GM12878 (cell line): ENCODE results near the gene LRP5. TPM values are rescaled to one million over a fixed set of nuclear protein-coding genes. Genes with fewer than 3 reads are reported as not detected.

Source experiments
- ATF2 ChIP-seq: IDR thresholded peaks from 2 replicates; pipeline ENCODE4 v1.6.1; 2012; ENCODE audit warnings: low read length, inconsistent platforms
- ATF3 ChIP-seq: IDR thresholded peaks from 2 replicates; pipeline ENCODE4 v1.6.1; 2011; ENCODE audit warnings: low read depth, mild to moderate bottlenecking, low read length, moderate library complexity, borderline replicate concordance; ENCODE audit errors: extremely low read depth
- CBX5 ChIP-seq: sonication (generic); IDR thresholded peaks from 2 replicates; pipeline ENCODE4 v1.6.1; 2016; ENCODE audit warnings: low read depth, moderate library complexity, mild to moderate bottlenecking, inconsistent platforms
- CHD1 ChIP-seq: IDR thresholded peaks from 2 replicates; pipeline ENCODE4 v1.6.1; 2012; ENCODE audit warnings: low read depth, low read length, improper control_type of control experiment
- EP300 ChIP-seq, 2 experiments: fragments of 150-350 bp in 1 of 2; IDR thresholded peaks; 2 replicates each; pipeline ENCODE4 v1.6.1; 2011 to 2012; ENCODE audit warnings: low read depth in 2 of 2, low read length in 2 of 2, borderline replicate concordance in 1 of 2, improper control_type of control experiment in 1 of 2, inconsistent platforms in 1 of 2; ENCODE audit not compliant: control insufficient read depth in 1 of 2
- GATAD2B ChIP-seq: fragments of 450-650 bp; conservative IDR thresholded peaks from 2 replicates; pipeline ENCODE4 v1.6.1; 2017; ENCODE audit warnings: low read depth, mild to moderate bottlenecking, moderate library complexity
- MEF2B ChIP-seq: fragments of 450-650 bp; IDR thresholded peaks from 2 replicates; pipeline ENCODE4 v1.6.1; 2018; ENCODE audit warnings: mild to moderate bottlenecking, moderate library complexity; ENCODE audit not compliant: partially characterized antibody, poor library complexity, severe bottlenecking
- MLLT1 ChIP-seq: fragments of 450-650 bp; IDR thresholded peaks from 2 replicates; pipeline ENCODE4 v1.6.1; 2016; ENCODE audit warnings: mild to moderate bottlenecking
- MYC ChIP-seq: IDR thresholded peaks from 2 replicates; pipeline ENCODE4 v1.6.1; 2011; ENCODE audit warnings: mild to moderate bottlenecking, low read length, moderate library complexity, inconsistent platforms; ENCODE audit not compliant: insufficient read depth, insufficient replicate concordance, insufficient read length, severe bottlenecking
- PAX5 ChIP-seq: IDR thresholded peaks from 2 replicates; pipeline ENCODE4 v1.6.1; 2011; ENCODE audit warnings: low read depth, low read length, borderline replicate concordance
- PAX8 ChIP-seq: fragments of 450-650 bp; IDR thresholded peaks from 2 replicates; pipeline ENCODE4 v1.6.1; 2017; ENCODE audit warnings: mild to moderate bottlenecking, moderate library complexity
- RAD21 ChIP-seq: IDR thresholded peaks from 2 replicates; pipeline ENCODE4 v1.6.1; 2011; ENCODE audit warnings: mild to moderate bottlenecking, low read depth, low read length, moderate library complexity; ENCODE audit not compliant: insufficient read depth
- RB1 ChIP-seq: fragments of 450-650 bp; formaldehyde crosslinking; IDR thresholded peaks from 2 replicates; pipeline ENCODE4 v1.6.1; 2017; ENCODE audit warnings: mild to moderate bottlenecking, borderline replicate concordance
- RFX5 ChIP-seq: IDR thresholded peaks from 2 replicates; pipeline ENCODE4 v1.6.1; 2011; ENCODE audit warnings: low read depth, low read length, improper control_type of control experiment
- USF1 ChIP-seq: IDR thresholded peaks from 2 replicates; pipeline ENCODE4 v1.6.1; 2011; ENCODE audit warnings: borderline replicate concordance, low read depth, mild to moderate bottlenecking, moderate library complexity, mixed read lengths, low read length; ENCODE audit not compliant: insufficient read depth; ENCODE audit errors: extremely low read length
- ZBTB11 ChIP-seq: fragments of 450-650 bp; formaldehyde crosslinking; IDR thresholded peaks from 2 replicates; pipeline ENCODE4 v1.5.0; 2022; ENCODE audit warnings: mild to moderate bottlenecking, missing genetic modification characterization
- ZNF24 ChIP-seq: fragments of 450-650 bp; IDR thresholded peaks from 2 replicates; pipeline ENCODE4 v1.6.1; 2017; ENCODE audit warnings: antibody characterized with exemption, mild to moderate bottlenecking
- ZNF274 ChIP-seq: IDR thresholded peaks from one replicate; pipeline ENCODE4 v1.8.0; 2011; ENCODE audit not compliant: insufficient read length, insufficient read depth
- ZNF622 ChIP-seq: fragments of 450-650 bp; IDR thresholded peaks from 2 replicates; pipeline ENCODE4 v1.6.1; 2017; ENCODE audit warnings: mild to moderate bottlenecking, inconsistent platforms
- ZZZ3 ChIP-seq: IDR thresholded peaks from 2 replicates; pipeline ENCODE4 v1.6.1; 2011; ENCODE audit warnings: low read depth; ENCODE audit not compliant: control insufficient read depth, insufficient read length
- polyA plus RNA-seq, 11 experiments: library from polyadenylated mRNA; depleted of rRNA in 4 of 11; unstranded in 6 of 11; stranded (reverse) in 5 of 11; fragments of >200 nt; fragmentation: Nextera tagmentation in 4 of 11; fragmentation: Illumina TruSeq in 1 of 11; extraction: Ambion mirVana in 4 of 11; extraction: Trizol in 1 of 11; gene quantifications; 1 replicate in 1 of 11; 2 replicates in 10 of 11; pipeline versions ENCODE4 v1.2.1 to v1.2.3, GENCODE V29; 2011 to 2016; ENCODE audit warnings: inconsistent platforms in 2 of 11, missing spikeins in 2 of 11, low read depth in 1 of 11
- total RNA-seq, 4 experiments: library from RNA; depleted of rRNA in 3 of 4; stranded (reverse); fragments of >200 nt in 3 of 4; fragmentation: Illumina TruSeq in 1 of 4; extraction: Trizol in 1 of 4; gene quantifications; 2 replicates each; pipeline versions ENCODE4 v1.2.1 to v1.2.3, GENCODE V29; 2013 to 2021

Gene LRP5
- total and polyA plus RNA-seq, 10 of the 15 experiments (the other 5 are each of a cell fraction or from before 2014, with no cell fraction given) = 0.37 to 34.0 (median 6.6) TPM

GRCh38 chr11:68370211-68371111, 58.1 kb downstream of the LRP5 start (continued):
- TF ChIP-seq ATF2 = peak; percentile 74
- TF ChIP-seq USF1 = no peak
- TF ChIP-seq ZNF24 = no peak
- peak; percentile 98 for TF ChIP-seq MEF2B
- peak; percentile 18 for TF ChIP-seq MYC
- TF ChIP-seq RFX5 = no peak
- TF ChIP-seq CHD1 = no peak
- TF ChIP-seq ZNF622 = no peak
- peak; percentile 86 to 90; a peak in 3 of 4 replicates for TF ChIP-seq EP300 (IDR thresholded peaks at IDR 0.05; ENCODE audit: borderline replicate concordance in 1 of 2, control insufficient read depth in 1 of 2, low read depth in 2 of 2, low read length in 2 of 2)
- TF ChIP-seq ZZZ3 = no peak
- no peak for TF ChIP-seq RB1
- no peak for TF ChIP-seq ZNF274
- peak; percentile 43; the same call in 1 of the 2 replicates for TF ChIP-seq MLLT1
- TF ChIP-seq PAX8 = no peak
- peak; percentile 50; the same call in 1 of the 2 replicates for TF ChIP-seq PAX5
- no peak for TF ChIP-seq CBX5
- no peak for TF ChIP-seq ZBTB11 (CRISPR knock-in tag)
- TF ChIP-seq ATF3 = no peak
- TF ChIP-seq RAD21 = 0 out of 2 replicates have a peak, but pooled peaks have one; percentile 13
- TF ChIP-seq GATAD2B = peak; percentile 72
